Anterior cingulate cortex (tissue), 58 donors: ENCODE results near the gene ARHGEF10L.
A peak's percentile ranks its signal among the peaks of the same experiment; 100 is the strongest.

Source experiments
- DNase-seq, 58 donors: peaks; one replicate each; lab custom pipeline; 2025; lab: John Stamatoyannopoulos, UW

The ARHGEF10L gene

DNA sequence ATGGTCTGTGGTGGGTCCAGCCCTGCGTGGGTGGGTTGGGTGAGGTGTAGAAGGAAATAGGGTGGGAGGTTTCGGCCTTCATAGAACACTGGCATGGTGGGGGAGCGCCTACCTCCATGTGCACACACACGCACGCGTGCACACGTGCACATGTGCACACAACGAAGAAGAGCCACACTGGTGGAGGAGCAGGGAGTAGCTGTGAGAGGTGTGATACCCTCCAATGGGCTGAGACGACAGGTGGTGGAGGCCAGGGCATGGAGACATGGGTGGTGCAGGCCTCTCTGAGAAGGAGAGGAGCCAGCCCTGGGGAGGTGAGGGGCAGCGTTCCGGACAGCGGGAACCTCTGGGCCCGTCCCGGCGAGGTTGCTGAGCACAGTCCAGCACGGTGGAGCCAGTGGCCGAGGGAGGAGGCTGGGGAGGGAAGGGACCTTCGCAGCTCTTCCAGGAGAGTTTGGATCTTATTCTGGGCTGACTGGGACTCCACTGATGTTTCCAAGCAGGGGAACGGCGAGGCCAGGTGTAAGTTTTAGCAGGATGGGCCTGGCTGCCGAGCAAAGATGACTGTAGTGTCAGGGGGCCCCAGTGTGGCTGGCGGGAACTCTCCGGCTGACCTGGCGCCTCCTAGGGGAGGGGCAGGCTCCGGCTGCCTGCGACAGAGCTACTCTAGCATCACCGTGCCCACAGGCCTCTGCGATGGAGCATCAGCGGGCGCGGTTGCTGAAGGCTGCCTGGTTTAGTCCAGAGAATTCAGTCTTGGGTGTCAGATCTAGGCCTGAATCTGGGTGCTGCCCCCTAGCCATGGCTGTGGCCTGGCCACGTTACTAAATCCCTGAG is 107.2 kb downstream of the ARHGEF10L start:
- no peak for DNase-seq

DNA sequence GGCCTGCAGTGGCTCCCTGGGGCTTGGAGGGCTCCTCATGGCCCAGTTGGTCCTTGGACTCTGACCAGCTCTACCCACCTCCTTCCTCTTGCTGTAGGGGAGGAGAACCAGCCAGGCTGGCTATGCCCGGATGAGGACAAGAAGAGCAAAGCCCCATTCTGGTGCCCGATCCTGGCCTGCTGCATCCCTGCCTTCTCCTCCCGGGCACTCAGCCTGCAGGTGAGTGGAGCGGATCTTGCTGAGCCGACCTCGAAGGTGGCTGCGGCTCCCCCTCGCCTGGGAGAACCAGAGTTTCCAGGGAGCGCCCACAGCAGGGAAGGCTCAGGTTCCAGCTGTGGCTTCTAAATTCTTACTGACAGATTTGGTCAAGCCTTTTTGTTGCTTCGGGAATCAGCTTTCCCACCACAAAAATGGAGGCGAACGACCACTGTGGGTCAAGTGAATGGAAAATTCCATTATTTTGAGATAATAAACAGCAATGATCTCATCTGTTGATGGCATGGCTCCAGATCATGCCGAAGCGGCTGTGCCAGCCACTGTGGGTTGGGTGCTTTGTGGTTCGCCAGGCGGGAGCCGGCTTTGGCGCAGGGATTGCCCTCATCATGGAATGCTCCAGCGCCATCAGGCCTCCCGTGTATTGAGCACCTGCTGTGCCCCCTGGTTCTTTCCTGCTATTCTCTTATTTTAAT is 109.1 kb downstream of the ARHGEF10L start:
- peak in 6 of 58 donors; percentile 7 to 68 (median 12) for DNase-seq

DNA sequence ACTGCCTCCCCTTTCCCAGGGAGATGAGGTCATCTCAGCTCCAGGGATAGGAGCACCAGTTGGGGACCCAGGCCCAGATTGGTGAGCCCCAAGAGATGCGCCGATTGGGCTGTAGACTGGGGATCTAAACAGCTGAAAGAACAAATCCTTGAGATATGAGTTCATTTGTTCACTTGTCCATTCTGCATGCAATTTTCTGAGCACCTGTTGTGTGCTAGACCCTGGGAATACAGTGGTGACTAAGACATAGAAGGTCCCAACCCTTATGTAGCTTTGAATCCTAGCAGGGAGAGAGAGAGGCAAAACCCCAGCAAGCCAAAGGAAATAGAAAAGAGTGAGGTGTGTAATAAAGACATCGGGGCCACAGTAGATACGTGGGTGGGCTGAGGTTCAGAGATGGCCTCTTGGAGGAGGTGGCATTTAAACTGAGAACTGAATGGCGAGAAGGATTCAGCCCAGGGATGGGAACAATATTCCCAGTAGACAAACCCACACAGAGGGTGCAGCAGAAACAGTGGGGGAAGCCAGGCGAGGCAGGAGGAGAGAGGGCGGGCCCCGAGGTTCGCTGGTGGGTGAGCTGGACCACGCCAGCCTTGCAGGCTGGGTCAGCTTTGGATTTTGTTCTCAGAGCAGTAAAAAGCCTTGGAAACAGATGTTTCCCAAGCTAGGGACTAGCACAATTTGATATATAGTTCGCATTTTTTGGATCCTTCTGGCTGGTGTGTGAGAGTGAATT is 110.0 kb downstream of the ARHGEF10L start:
- DNase-seq, result no peak

DNA sequence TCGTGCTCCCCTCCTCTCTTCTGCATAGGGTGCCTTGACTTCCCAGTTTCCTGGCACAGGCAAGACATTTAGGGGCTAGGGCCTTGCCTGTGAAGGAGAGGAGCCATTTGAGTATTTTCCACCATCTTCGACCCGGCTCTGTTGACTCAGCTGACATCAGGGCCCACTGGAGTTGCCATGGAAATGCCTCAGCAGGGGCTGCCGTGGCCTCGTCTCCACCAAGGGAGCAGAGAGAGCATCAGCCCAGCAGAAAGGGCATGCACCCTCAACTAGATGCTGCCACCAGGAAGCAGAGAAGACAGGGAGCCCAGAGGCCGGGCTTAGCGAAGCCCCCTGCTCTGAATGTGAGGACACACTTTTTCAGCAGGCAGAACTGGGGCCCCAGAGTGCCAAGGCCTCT is 113.8 kb downstream of the ARHGEF10L start:
- DNase-seq, result no peak

DNA sequence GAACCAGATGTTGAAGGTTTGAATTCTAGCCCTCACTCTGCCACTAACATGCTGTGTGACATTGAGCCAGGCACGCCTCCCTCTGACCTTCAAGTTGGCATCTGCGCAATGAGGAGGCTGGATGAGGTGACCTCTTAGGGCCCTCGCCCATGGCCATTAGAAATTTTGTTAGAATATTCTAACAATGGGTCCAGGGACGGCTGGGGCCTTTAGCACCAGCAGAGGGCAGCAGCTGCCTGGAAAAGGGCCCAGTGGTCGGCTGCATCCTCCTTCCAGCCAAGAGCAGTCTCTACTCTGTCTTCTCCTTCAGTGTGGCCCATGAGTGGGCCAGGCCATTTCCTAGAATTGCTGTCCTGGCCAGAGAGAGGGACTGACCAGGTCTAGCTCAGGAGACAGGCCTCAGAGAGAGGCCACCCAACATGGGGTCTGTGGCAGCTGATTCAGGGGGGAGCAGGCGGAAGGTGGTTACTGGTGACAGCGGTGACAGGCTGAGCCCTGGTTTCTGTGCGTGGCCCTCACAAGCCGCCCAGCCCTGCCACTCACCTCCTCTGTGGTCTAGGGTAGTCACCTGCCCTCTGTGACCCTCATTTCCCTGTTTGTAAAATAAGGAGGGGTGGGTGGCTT is 114.3 kb downstream of the ARHGEF10L start:
- peak in 48 of 58 donors; percentile 4 to 69 (median 27) for DNase-seq

DNA sequence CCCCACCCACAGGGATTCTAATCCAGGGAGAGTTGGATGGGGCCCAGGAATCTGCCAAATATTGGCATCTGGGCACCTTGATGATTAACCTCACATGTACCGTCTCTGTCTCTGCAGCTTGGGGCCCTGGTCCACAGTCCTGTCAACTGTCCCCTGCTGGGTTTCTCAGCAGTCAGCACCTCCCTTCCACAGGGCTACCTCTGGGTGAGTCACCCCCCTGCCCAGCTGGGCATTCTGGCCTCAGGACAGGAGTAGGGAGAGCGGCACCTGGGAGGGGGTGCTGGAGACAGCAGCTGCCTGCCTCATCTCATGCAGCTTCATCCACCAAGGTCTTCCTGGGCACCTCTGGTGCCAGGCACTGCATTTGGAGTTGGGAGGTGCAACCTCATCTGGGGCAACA is 115.0 kb downstream of the ARHGEF10L start:
- DNase-seq, result no peak

DNA sequence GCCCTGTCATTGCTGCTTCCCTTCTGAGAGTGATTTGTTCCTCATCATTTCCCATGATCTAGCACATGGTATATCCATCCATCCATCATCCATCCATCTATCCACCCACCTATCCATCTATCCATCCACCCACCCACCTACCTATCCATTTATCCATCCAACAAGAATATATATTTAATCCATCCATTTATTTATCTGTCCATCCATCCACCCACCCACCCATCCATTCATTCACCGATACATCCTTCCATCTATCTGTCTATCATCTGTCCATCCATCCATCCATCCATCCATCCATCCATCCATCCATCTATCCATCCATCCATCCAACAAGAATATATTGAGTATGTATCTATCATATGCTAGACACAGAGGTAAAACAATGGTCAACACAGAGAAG is 115.7 kb downstream of the ARHGEF10L start:
- no peak for DNase-seq

DNA sequence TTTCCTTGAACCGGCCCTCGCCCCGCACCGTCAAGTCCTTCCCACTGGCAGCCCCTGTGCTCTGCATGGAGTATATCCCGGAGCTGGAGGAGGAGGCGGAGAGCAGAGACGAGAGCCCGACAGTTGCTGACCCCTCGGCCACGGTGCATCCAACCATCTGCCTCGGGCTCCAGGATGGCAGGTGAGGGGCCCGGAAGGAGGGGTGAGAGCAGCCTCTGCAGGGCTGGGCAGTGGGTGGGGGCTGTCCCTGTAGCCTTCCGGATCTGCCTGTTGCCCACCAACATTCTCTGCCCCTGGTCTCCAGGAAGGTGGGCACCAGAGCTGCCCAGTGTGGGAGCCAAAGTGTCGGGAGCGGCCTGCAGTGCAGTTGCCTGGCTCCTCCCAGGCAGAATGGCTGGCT is 116.4 kb downstream of the ARHGEF10L start:
- no peak for DNase-seq

DNA sequence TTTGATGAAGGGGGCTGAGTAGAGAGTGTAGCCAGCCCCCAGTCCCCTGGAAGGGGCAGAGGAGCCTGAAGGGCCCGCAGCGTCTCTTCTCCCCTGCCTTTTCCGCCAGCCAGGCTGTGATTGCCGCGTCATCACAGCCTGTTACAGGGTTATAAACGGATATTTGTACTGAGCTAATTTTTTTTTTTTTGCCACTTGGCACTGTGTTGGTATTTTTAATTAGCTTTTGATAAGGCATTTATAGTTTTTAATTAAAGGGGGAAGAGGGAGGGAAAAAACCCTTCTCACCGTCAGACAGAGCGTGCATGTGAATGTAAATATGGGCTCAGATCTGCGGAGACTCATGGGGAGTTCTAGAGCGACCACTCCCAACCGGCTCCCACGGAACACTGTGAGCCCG is 117.9 kb downstream of the ARHGEF10L start:
- no peak for DNase-seq

DNA sequence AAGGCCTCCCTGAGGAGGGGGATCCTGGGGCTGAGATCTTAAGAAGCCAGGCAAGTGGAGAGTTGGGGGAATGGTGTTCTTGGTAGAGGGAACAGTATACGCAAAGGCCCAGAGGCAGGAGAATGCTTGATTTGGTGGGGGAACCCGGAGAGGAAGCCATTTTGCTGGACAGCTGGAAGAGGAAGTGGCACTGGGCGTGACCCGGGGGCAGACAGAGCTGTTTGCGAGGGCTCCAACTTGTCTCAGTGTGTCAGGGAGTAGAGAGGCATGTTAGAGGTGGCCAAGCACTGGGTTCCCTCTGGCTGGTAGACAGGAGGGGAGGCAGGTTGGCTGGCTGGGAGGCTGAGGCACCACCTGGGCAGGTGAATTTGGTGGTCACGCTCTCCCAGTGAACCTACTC is 119.3 kb downstream of the ARHGEF10L start:
- DNase-seq, result no peak

DNA sequence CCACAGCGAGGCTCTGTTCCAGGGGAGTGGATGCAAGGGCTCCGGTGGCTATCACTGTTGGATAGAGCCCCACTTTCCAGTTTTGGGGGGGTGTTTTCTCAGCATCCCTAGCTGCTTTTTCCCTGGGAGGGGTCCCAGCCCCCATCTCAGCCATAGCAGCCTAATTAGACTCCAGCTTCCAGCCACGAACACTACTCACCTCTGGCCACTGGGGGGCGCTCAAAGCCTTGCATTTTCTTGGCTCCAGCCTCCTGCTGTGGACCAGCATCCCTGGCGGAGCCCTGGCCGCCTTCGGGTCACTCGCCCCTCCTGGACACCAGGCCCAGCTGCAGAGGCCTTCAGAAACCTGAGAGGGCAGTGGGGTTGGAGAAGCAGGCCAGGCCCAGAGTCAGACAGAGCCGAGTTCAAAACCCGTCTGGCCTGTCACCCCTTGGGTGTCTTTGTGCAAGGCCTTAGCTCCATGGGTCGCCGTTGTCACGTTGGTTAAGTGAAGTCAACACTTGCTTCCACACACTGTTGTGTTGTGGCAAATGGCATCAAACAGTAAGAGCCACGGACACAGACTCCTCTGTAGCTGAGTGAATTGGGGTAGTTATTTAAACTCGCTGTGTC is 122.2 kb downstream of the ARHGEF10L start:
- DNase-seq, result peak in 54 of 58 donors; percentile 15 to 84 (median 49)

DNA sequence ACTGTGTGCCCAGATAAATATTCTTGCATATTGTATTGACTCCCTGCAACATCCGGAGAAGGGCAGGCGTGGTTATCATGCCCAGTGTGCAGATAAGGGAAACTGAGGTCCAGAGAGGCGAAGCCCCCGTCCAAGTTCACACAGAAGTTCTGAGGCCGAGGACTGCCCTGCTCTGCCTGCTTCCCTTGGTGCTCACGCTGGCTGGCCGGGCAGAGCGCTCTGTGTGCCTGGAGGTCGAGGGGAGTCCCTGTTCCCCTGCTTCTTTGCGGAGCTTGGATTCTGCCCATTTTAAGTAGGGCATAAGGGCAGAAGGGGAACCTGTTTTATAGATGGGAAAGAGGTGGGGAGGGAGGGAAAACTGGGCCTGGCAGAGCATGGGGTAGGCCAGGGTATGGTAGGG is 122.8 kb downstream of the ARHGEF10L start:
- DNase-seq, result no peak

DNA sequence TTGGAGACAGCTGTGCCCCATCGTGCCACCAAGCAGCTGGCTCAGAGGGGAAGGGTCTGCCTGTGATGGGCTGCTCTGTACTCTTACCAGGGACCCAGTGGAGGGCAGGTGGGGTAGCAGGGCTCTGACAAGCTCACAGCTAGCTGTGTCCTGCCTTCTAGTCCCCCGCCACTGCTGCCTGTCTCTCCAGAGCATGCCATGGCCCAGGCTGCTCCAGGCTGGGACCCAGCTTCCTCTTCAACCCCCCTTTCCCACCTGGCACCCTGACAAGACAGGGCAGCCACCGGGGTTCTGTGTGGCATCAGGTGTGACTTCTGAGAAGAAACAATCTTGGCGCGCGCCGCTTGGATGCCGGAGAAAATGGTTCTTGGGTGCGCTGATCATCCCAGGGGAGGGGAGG is 123.3 kb downstream of the ARHGEF10L start:
- no peak for DNase-seq

DNA sequence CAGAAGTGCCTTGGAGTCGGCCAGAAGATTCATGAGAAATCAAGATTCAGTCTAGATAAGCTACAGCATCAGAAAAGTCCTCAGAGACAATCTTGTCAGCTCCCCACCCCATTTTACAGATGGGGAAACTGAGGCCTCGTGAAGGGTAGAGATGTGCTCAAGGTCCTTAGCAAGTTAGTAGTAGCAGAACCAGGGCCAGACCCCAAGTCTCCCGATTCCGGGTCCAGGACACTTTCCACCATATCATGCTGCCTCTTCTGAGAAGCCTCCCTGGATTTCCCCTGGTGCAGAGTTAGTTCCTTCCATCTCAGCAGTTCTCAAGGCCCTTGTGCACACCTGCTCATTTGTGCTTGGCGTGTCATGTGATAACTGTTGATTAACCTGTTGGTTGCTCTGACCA is 124.1 kb downstream of the ARHGEF10L start:
- no peak for DNase-seq

DNA sequence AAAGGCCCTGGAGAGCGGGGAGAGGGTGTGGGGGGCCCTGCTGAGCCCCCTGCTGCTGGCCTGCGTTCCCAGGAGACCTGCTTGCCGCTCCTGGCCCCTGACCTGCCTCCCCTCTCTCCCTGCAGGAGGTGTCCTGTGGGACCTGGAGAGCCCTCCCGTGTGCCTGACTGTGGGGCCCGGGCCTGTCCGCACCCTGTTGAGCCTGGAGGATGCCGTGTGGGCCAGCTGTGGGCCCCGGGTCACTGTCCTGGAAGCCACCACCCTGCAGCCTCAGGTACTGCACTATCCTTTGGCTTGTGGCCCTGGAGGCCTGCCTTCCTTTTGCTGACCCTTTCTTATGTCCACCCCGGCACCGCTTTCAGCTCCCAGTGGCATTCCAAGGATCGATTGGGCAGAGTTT is 124.8 kb downstream of the ARHGEF10L start:
- no peak for DNase-seq

DNA sequence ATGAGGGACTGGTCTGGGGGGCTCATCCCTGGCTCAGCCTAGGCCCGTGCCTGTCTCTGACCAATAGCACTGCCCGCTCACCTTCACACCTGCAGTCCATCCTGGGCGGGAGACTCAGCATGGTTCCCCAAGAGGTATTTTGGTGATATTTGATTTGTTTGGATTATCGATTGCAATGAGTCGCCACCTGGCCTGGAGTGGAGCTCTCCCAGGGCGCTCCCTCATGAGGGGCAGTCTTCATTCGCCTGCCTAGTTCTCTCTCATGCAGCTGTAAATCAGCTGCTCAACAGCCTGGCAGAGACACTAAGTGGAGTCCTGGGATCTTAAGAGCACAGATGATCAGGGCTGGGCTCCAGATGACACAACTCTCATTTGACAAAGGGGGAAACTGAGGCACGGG is 125.6 kb downstream of the ARHGEF10L start:
- DNase-seq, result no peak

DNA sequence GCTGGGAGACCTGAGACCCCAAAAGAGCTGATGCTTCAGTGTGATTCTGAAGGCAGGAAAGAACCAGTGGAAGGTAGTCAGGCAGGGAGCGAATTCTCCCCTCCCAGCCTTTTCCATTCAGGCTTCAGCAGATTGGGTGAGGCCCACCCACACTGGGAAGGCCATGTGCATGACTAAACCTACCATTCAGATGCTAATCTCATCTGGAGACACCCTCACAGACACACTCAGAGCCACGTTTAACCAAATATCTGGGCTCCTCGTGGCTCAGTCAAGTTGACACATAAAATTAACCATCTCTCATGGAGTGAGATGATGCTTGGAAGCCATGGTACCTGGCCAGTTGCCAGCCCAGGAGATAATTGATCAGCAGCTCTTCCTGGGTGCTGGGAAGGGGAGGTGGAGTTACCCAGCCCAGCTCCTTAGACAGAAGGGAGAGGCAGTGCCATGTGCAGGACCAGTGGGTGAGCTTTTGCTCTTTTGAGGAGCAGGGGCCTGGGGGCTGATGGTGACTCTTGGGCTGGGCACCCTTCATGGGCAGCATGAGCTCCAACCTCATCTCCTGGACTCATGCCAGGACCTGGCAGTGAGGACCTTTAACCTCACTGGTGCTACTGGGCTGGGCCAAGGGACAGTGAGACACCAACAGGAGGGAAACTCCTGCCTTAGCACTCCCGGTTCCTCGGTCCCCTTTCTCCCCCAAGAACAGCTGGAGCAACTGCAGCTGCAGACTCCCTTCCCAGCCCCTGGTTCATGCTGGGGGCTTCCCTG is 126.6 kb downstream of the ARHGEF10L start:
- no peak for DNase-seq

DNA sequence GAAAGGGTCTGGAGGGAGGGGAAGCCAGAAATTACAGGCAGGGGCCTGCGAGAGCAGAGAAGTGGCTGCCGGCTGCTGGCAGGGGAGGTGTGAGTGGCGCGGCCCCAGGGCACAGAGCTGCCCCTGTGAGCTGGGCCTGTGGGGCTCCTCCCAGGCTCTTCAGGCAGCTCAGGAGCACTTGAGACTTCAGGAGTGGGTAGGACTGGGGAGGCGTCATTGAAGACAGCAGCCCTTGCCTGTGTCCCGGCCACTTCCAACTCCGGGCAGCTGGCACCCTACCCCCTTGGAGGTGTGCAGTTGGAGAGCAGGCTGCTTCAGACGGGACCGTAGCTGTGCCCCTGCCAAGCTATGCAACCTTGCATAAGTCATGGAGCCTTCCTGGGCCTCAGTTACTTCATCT is 128.1 kb downstream of the ARHGEF10L start:
- no peak for DNase-seq

DNA sequence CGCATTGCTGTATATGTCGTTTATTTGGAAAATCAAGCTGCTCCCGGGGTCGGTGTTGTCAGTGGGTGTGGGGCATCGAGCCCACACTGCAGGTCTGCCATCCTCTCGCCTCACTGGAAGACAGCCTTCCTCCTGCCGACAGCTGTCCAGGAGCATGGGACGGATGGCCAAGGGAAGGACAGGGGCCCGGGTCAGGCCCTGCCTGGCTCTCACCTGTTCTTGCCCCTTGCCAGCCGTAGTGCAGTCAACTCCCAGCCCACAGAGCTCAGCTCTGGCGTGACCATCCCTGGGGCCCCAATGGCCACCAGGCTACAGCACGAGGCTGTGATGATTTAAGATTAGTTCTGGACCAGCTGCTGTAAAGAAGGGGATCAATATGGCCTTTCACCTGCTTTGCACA is 128.7 kb downstream of the ARHGEF10L start:
- no peak for DNase-seq
